ENCODE measurements around the gene DNAJC4. TPM values are rescaled to one million over a fixed set of nuclear protein-coding genes. Genes with fewer than 3 reads are reported as not detected.

DNAJC4 gene
- total RNA-seq, 6 experiments from 2014 or later: 21.7 to 29.5 (median 23.2) TPM

DNA sequence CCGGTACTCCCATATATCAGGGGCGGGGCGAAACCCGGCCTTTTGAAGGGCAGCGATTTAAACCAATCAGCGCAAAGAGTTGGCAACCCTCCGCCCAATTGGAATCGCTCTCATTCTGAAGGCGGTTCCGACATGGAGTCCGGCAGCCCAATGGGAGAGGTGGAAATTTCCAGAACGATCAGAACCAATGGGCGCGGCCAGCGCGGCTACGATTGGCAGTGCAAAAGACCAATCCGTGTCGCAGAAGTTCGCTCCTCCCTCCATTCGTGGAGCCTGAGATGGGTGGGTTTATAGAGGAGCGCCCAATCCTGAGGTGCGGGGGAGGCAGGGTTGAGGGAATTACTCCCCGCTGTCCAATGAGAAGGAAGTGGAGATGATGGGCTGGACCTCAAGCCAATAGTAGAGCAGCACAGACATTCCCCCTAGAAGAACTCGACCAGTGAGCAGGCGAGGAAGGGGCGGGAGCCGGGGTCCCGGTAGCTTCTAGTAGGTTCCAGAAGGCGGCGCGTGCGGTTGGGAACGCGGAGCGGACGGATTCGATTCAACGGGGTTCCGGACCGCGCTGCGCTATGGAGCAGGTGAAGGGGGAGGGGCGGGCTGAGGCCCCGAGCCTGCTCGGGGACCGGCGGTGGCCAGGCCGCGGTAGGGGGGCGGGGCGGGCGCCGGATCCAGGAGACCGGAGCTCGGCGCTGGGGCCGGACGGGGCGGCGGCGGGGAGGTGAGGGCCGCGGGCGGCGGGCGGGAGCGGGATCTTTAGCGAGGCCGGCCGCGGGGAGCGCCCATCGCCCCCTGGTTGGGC is 44.5 kb upstream of the DNAJC4 start, which contains the start of gene STIP1:
Gene STIP1, plus strand, starts transcription at position 479 of the 799 bp plus-strand sequence. Its CDS starts 91 bp downstream, at position 570.
- TF ChIP-seq, protein P1, sequence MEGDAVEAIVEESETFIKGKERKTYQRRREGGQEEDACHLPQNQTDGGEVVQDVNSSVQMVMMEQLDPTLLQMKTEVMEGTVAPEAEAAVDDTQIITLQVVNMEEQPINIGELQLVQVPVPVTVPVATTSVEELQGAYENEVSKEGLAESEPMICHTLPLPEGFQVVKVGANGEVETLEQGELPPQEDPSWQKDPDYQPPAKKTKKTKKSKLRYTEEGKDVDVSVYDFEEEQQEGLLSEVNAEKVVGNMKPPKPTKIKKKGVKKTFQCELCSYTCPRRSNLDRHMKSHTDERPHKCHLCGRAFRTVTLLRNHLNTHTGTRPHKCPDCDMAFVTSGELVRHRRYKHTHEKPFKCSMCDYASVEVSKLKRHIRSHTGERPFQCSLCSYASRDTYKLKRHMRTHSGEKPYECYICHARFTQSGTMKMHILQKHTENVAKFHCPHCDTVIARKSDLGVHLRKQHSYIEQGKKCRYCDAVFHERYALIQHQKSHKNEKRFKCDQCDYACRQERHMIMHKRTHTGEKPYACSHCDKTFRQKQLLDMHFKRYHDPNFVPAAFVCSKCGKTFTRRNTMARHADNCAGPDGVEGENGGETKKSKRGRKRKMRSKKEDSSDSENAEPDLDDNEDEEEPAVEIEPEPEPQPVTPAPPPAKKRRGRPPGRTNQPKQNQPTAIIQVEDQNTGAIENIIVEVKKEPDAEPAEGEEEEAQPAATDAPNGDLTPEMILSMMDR (IDR thresholded peaks at IDR 0.05): peak; percentile 56
- peak; percentile 100 for DNase-seq
- Mint-ChIP-seq H3K4me3 (peak within 1 kb of the TSS; percentile 96), H3K36me3 (ENCODE audit: low read depth) (peaks cover 11% of the 10 kb centered on the region; the same call in 1 of the 2 replicates), H3K27ac (peak within 1 kb of the TSS; percentile 97), H3K9me3 (no peaks in the 10 kb centered on the region), H3K27me3 (ENCODE audit: insufficient read depth) (no peaks in the 10 kb centered on the region; the same call in 1 of the 2 replicates), H3K4me1 (ENCODE audit: low read depth) (peaks cover 43% of the 10 kb centered on the region)

DNA sequence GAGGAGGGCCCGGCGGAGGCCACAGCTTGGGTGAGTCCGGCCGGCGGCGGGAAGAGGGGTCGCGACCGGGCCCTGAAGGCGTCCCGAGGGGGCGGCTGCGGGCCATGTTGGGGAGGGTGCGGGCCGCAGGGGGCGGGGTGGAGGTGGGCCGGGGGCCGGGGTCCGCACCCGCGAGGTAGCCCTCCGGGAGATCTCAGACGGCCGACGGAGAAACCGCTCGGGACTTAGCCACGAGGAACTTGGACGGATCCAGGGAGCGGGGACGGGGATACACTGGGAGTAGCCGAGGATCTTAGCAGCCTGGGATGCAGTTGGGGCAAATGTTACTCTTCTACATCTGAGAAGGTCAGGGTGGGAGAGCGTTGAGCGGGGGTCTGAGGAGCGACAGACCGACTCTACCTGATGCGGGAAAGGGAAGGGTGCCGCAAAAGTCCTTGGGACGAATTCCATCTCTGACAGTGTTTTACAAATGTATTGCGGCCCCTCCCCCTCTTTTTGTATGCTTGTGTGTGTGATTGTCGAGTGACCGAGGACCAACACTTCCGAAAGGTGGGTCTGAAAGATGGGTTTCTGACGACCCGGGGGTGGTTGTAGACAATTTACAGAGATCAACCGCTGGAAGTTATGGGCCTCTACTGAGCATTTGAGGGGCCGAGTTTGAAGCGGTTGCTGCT is 43.7 kb upstream of the DNAJC4 start:
- TF ChIP-seq, protein P1 (IDR thresholded peaks at IDR 0.05): no peak
- no peaks in the 10 kb centered on the region for H3K9me3 Mint-ChIP-seq
- H3K4me1 Mint-ChIP-seq (ENCODE audit: low read depth): peaks cover 36% of the 10 kb centered on the region

DNA sequence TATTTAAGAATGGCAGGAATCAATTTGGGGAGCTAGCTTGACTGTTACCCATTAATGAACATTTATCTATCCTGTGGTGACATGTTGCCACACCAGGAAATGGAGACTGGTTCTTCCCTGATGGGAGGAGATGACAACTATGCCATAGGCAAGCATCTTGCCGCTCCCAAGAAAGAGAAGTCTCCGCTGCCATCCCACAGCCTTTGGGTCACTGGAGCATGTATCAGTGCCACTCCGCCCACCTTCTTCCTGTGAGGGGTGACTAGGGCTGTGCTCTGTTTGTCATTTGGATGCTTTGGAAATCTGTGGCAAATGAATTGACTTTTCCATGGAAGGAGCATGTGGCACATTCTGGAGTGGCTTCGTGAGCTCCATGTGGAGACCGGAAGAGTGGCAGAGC is 37.9 kb upstream of the DNAJC4 start:
- H3K27ac Mint-ChIP-seq: no peak overlapping the region
- TF ChIP-seq, protein P1 (IDR thresholded peaks at IDR 0.05): no peak
- DNase-seq: no peak
- H3K27me3 Mint-ChIP-seq (ENCODE audit: insufficient read depth): no peaks in the 10 kb centered on the region
- peaks cover 29% of the 10 kb centered on the region for H3K36me3 Mint-ChIP-seq (ENCODE audit: low read depth)
- no peak overlapping the region for H3K4me3 Mint-ChIP-seq
- peaks cover 6% of the 10 kb centered on the region for H3K4me1 Mint-ChIP-seq (ENCODE audit: low read depth)
- H3K9me3 Mint-ChIP-seq: no peaks in the 10 kb centered on the region

More for the DNA sequence above, 43.7 kb upstream of the DNAJC4 start:
- Mint-ChIP-seq H3K36me3 (ENCODE audit: low read depth) (peaks cover 11% of the 10 kb centered on the region; the same call in 1 of the 2 replicates), H3K27me3 (ENCODE audit: insufficient read depth) (no peaks in the 10 kb centered on the region; the same call in 1 of the 2 replicates), H3K27ac (no peak overlapping the region), H3K4me3 (no peak overlapping the region)
- no peak for DNase-seq

DNA sequence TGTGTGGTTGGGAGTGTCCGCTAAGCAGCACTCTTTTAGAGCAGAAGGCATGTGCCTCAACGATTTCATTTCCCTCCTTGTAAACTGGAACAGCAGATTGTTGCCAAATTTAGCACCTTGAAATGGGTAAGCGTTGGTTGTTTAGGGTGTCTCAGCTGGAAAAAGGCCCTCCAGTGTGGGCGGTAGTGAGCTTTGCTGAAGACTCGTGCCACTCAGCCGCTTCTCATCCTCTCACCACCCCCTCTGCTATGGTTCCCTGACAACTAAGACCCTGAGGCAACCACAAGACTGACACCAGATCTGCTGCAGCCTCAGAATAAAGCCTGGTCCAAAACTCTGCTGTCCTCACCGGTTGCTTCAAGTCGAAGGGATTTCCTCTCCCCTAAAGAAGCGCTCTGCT is 33.7 kb upstream of the DNAJC4 start:
- TF ChIP-seq, protein P1 (IDR thresholded peaks at IDR 0.05): no peak

DNA sequence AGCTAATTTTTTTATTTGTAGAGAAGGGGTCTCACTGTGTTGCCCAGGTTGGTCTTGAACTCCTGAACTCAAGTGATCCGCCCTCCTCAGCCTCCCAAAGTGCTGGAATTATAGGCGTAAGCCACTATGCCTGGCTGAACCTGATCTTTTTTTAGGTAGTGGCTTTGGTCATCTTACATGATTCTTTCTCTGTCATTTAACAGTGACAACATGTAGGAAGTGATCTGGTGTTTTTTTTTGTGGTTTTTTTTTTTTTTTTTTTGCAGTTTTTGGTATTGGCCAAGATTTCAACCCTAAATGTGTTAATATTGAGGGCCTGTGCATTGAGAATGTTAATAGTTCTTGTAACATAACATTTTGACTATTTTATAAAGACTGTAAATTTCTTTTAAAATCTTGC is 31.8 kb upstream of the DNAJC4 start:
- TF ChIP-seq, protein P1 (IDR thresholded peaks at IDR 0.05): no peak
- H3K9me3 Mint-ChIP-seq: no peaks in the 10 kb centered on the region
- H3K27me3 Mint-ChIP-seq (ENCODE audit: insufficient read depth): no peaks in the 10 kb centered on the region
- no peak overlapping the region for H3K27ac Mint-ChIP-seq
- DNase-seq: no peak
- H3K4me3 Mint-ChIP-seq: no peak overlapping the region
- H3K36me3 Mint-ChIP-seq (ENCODE audit: low read depth): peaks cover 41% of the 10 kb centered on the region
- peaks cover 9% of the 10 kb centered on the region for H3K4me1 Mint-ChIP-seq (ENCODE audit: low read depth)

More for the DNA sequence above, 33.7 kb upstream of the DNAJC4 start:
- Mint-ChIP-seq H3K9me3 (no peaks in the 10 kb centered on the region), H3K27ac (no peak overlapping the region), H3K27me3 (ENCODE audit: insufficient read depth) (no peaks in the 10 kb centered on the region), H3K36me3 (ENCODE audit: low read depth) (peaks cover 34% of the 10 kb centered on the region), H3K4me3 (no peak overlapping the region), H3K4me1 (ENCODE audit: low read depth) (peaks cover 4% of the 10 kb centered on the region)
- DNase-seq: no peak
